Nucleus accumbens (tissue), 56 donors: ENCODE results near the gene LTC4S.
"Not testable (repeated sequence)": the region's sequence is repeated elsewhere in the genome, so short reads cannot be mapped to it uniquely, and the experiment has no call there.

Source experiments
- DNase-seq, 56 donors: peaks; one replicate each; lab custom pipeline; 2025; lab: John Stamatoyannopoulos, UW

Gene LTC4S, protein sequence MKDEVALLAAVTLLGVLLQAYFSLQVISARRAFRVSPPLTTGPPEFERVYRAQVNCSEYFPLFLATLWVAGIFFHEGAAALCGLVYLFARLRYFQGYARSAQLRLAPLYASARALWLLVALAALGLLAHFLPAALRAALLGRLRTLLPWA

DNA sequence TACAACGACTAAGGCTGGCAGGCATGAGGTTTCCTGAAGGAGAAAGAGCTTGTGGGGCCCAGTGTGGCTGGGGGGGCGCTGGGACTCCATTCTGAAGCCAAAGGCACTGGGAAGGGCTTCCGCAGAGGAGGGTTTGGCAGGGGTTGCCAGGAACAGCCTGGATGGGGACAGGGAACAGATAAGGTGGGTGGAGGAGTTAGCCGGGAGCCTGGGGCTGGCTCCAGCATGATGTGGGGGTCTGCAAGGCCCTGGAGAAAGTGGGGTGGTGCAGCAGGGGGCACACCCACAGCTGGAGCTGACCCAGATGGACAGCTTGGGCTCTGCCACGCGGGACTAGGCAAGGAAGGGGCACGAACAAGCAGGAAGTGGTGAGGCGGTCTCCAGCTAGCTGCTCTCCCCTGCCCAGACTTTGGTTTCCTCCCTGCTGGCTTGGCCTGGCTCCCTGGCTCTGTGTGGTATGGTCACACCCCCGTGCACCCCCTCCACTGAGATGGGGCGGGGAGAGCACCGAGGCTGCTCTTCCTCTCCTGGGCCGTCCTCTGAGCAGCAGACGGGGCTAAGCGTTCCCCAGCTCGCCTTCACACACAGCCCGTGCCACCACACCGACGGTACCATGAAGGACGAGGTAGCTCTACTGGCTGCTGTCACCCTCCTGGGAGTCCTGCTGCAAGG, at the start of gene LTC4S:
Gene LTC4S (plus strand): TSS at position 519 of the 672 bp plus-strand sequence. CDS start 95 bp downstream, at position 614.
- DNase-seq, result peak in 31 of 56 donors; percentile 14 to 70 (median 37)

DNA sequence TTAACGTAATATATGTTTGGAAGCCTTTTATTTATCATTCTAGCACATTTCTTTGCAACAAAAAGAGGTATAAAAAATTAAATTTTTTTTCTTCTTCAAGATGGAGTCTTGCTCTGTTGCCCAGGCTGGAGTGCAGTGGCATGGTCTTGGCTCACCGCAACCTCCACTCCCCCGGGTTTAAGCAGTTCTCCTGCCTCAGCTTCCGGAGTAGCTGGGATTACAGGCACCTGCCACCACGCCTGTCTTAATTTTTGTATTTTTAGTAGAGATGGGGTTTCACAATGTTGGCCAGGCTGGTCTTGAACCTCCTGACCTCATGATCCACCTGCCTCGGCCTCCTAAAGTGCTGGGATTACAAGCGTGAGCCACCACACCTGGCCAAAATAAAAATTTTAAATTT, 49.7 kb upstream of the LTC4S start:
- DNase-seq, result not testable (repeated sequence)

DNA sequence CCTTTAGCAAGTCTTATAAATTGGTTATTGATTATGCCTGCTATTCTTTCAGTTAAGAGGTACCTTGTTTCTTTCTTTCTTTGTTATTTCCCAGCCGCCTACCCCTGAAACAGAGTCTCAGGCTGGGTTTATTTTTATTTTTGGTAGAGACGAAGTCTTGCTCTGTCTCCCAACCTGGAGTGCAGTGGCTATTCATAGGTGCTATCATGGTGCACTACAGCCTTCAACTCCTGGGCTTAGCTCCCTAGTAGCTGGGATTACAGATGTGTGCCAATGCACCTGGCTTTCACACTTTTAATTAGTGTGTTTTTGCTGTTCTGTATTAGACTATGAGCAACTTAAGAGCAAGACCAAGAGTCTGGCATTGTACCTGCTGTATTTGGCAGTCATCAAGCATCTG, 46.9 kb upstream of the LTC4S start:
- DNase-seq, result no peak

DNA sequence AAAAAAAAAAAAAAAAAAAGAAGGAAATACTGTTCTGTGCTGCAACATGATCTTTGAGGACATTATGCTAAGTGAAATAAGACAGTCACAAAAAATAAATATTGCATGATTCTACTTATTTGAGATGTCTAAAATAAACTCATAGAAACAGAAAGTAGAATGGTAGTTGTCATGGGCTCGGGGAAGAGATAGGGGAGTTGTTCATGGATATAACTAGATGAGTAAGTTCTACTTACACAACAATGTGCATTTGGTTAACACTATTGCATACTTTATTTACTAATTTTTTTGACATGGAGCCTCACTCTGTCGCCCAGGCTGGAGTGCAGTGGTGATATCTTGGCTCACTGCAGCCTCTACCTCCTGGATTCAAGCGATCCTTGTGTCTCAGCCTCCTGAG, 46.0 kb upstream of the LTC4S start:
- DNase-seq, result no peak

DNA sequence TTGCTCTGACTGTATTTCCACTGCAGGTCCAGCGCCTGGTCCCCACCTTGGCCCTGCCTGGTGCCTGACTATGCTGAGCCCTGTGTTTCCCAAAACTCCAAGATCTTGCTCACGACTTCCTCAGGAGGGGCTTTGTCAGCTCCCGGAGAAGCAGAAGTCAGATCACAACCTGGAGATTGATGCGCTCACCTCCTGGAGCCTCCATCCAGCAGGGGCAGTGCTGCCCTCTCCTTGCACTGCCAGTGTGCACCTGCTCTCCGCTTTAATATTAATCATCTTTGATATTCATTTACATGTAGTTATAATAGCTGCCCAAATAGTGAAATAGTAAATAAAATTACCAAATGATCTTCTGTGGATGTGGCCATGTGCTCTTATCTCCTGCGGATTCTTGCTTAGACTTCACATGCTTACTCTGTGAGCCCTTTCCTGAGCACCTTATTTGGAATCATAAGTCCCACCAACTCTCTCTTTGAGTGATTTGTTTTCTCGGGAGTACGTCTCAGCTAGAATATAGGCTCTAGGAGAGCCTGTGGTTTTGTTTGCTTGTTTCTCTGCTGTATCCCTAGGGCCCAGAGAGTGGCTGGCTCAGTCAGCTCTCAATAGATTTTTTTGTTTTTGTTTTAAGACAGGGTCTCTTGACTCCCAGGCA, 43.8 kb upstream of the LTC4S start:
- DNase-seq, result no peak

DNA sequence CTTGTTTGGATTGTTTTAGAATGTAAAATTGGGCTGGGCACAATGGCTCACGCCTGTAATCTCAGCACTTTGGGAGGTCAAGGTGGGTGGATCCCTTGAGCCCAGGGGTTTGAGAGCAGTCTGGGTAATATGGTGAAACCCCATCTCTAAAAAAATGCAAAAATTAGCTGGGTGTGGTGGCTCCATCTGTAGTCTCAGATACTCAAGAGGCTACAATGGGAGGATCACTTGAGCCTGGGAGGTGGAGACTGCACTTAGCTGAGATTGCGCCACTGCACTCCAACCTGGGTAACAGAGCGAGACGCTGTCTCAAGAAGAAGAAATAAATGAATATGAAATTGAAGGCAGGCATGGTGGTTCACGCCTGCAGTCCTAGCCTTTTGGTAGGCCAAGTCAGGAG, 39.8 kb upstream of the LTC4S start:
- no peak for DNase-seq

DNA sequence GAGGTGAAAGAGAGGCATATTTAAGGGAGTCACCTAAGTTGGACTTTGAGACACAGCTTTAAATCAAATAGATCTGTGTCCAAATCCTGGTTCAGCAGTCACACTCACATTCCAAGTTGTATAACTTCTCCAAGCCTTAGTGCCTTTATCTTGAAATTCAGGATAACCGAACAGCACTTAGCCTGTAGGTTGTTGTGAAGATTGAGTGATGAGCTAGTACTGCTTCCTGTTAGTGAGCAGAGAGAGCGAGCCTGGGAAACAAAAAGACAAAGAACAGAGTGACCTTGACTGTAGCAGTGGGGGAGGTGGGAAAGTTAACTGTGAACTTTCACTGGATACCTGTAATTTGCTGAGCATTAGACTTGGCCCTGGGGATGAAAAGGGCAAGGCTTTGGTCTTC, 38.8 kb upstream of the LTC4S start:
- DNase-seq, result no peak

DNA sequence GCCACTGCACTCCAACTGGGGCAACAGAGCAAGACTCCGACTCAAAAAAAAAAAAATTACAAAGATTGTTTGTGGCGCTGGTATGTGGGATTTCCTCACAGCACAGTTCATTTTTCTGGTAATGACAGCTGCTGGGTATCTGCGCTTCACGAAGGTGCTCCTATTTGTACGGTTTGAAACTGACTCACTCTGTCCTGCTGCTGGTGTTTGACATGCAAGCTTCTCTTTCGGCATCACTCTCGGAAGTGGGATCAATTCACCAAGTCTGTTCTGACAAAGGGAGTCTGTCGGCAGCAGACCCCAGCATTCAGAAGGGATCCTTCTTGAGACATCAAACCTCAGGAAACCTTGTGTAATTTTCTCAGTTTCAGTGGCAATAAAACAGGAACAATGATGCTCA, 34.8 kb upstream of the LTC4S start:
- no peak for DNase-seq

DNA sequence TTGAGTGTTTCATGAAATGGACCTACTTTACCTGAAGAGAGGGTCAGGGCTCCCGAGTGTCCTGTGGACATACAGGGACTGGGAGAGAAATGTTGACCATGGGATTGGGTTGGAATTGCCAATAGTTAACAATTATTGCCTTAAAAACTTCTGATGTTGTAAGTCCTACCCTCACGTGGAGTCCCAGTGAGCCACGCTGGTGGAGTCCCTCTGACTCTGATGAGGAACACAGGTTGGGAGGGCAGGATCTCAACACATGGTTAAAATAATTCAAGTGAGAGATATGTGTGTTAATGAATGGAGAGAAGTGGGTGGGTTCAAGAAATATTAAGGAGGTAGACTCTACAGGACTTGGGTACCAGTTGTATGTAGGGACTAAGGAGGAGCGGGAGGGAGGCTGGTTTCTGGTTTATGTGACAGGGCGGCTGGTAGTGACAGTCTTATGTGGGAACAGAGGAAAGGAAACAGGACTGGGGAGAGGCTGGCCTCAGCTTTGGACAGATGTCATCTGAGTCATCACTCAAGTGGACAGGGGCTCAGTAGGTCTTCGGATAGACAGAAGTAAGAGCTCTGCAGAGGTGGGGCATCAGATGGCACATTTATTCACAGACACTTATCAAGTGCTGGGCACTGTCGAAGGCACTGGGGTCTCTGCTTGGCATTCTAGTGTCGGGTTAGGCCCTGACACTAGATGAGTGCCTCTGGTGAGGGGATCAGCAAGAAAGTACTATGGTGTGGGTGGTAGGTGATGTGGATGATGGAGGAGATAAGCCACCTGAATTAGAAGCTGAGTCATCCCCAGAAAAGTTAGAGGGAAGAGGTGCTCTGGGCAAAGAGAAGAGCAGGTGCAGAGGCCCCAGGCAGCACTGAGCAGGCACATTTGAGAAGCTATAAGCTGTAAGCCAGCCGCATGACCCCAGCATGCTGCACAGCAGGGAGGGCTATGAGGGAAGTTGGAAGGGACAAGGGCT, 33.9 kb upstream of the LTC4S start:
- DNase-seq, result peak in 1 of 56 donors; percentile 19

DNA sequence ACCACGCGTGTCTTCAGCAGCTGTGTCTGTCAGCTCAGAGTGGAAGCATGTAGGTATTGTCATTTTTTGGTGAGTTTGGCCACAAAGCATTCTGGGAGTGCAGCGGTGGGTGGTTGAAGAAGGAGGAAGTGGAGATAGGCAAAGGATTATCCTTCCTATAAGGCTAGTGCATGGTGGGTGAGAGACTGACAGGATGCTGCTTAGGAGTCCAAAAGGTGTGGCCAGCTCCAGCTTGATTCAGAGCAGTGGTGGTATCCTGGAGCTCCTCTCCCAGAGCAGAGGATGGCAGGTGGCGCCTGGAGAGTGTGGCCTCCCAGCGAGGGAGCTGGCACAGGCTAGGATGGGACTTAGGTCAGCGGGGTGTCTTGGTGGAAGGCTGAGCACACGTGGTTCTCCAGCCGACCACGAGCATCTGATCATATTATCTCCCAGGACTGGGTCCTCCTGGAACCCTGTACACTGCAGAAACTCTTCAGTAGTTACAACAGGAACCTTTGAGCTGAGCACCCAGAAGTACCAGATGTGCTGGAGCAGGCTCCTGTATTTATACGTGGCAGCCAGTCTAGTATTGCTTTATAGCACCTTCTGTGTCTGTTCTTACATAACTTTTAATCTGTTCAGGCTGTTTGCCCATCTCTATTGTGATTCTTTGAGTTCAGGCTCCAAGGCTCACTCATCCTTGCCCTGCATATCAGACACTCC, 31.6 kb upstream of the LTC4S start:
- peak in 1 of 56 donors; percentile 7 for DNase-seq

DNA sequence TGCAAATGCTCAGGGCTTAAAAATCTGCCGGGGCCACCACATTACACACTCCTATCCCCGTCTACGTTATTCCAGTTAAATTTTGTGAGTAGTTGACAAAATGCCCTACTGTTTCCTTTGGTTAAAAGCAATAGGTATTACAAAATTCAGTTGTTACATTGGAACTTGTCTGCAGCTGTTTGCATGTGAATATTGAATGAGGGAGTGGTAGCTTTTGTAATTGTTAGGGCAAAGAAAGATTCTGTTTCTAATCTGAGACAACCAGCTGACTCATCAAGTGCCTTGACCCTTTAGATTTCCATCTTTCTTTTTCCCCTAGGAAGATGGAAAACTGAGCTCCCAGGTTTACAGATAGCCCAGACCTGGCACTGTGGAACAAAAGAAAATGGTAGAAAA, 31.0 kb upstream of the LTC4S start:
- no peak for DNase-seq

DNA sequence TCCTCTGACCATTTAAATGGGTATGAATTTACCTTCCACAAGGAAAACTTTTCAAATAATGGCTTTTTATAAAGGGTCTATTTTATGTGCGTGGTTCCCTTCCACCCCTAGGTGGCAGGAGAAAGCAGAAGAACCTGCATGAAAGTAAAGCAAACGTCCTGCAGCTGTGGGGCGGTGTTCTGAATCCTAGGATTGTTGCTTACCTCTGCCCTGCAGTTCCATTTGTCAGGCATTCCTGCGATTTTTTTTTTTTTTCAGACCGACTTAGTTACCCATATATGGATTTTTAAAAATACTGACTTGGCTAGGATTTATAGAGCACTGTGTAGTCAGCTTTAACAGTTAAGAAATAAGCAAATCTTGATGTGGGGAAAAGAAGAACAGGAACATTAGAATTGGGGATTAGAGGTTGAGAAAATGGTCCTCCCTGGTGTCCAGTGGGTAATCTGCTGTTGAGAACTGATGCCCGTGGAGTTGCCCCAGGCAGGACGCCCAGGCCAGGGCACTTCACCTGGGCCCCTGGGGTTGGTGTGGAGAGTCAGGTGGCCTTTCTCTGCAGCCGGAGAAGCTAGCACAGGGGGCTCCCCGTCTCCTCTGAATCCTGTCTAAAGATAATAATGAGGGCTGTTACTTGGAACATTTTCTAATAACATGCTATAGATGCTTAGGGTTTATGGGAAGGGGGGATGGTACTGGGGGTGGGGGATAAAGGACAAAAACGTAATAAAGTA, 30.4 kb upstream of the LTC4S start:
- peak in 30 of 56 donors; percentile 6 to 74 (median 26) for DNase-seq

DNA sequence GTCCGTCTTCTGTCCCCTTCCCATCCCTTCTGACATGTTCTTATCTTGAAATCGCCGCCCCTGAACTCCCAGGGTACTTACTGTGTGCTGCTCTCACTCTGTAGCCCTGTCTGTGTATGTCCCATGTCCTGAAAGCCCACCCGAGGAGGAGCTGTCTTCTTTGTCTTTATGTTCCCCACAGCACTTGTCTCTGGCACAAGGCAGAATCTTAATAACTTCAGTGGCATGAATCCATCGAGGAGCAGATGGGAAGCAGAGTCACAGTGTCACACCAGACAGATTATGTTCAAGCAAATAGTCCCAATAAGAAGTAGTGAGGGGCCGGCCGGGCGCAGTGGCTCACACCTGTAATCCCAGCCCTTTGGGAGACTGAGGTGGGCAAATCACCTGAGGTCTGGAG, 29.7 kb upstream of the LTC4S start:
- DNase-seq, result no peak

DNA sequence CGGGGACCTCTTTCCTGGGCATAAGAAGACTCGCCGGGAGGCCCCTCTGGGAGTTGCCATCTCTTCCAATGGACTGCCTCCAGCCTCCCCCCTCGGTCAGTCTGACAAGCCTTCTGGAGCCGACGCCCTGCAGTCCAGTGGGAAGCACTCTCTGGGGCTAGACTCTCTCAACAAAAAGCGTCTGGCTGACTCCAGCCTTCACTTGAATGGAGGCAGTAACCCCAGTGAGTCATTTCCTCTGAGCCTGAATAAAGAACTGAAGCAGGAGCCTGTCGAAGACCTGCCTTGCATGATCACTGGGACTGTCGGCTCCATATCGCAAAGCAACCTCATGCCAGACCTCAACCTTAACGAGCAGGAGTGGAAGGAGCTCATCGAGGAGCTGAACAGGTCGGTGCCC, 28.4 kb upstream of the LTC4S start:
- no peak for DNase-seq

DNA sequence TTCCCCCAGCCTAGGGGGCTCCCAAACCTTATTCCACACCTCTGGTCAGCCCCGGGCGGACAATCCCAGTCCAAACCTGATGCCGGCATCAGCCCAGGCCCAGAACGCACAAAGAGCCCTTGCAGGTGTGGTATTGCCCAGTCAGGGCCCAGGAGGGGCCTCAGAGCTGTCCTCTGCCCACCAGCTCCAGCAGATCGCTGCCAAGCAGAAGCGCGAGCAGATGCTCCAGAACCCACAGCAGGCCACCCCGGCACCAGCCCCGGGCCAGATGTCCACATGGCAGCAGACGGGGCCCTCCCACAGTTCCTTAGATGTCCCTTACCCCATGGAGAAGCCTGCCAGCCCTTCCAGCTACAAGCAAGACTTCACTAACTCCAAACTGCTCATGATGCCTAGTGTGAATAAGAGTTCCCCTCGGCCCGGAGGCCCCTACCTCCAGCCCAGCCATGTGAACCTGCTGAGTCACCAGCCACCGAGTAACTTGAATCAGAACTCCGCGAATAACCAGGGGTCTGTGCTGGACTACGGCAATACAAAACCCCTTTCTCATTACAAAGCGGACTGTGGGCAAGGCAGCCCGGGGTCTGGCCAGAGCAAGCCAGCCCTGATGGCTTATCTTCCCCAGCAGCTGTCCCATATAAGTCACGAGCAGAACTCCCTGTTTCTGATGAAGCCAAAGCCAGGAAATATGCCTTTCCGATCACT, 27.6 kb upstream of the LTC4S start:
- DNase-seq, result peak in 1 of 56 donors; percentile 17

DNA sequence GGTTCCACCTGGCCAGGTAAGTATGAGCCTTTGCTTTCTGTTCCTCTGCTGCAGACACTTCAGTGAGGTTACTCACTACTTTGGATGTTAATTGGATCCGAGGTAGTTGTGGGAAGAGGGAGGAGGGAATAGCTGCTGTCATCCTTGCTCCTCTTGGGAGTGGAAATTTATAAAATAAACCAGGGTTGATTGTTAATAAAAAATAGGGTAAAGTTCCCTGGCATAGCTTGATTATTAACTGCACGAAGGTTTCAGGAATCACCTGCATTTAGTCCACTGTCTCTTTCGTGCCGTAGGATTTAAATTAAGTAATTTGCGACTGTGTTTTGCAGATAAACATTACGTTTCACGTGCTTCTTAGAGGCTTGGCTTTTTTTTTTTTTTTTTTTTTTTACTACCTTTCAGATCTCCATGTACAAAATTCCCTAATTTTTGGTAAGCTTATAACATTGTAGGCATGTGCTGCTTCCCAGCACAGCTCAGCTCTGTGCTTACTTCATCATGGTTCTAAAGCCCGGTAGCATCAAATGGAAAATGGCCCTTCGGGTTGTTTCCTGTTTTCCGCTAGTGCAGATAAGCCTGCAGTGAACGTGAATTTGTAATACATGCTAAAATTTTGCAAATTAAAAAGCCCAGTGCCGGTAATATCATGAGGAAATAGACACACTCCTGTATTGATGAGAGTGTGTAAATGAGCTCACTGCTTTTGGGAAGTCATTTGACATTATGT, 26.9 kb upstream of the LTC4S start:
- no peak for DNase-seq

DNA sequence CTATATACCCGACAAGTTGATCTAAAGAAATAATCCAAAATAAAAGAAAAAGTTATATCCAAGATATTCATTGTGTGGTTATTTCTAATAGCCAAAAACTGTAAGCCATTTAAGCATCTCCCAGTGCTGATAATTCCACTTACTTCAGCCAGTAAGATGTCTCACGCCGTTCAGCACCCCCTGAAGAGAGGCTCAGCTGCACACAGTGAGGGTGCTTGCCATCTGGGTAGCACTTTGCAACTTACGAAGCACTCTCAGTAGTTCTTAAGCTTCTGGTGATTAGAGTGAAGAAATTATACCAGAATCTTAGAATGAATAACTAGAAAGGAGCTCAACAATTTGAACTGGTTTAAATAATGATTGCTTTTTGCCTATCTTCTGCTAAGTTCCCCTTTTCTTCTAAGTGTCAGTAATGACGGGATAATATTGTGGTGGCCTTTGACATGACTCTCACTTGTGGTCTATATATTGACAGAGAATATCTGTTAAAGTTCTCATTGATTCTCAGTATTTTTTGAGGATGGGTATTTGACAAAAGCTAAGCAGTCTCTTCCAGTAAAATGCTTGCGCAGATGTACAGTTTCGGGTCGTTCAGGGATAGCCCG, 26.2 kb upstream of the LTC4S start:
- no peak for DNase-seq
